ENCODE data around the gene PTPN22. TPM values are rescaled to one million over a fixed set of nuclear protein-coding genes. Genes with fewer than 3 reads are reported as not detected.

Gene PTPN22
- total RNA-seq, 2 experiments from 2014 or later = 54.0 to 56.0 TPM

GRCh38 chr1:113899111-113899510 is 27.6 kb upstream of the PTPN22 start:
- TF ChIP-seq CTCF (IDR thresholded peaks at IDR 0.05) = no peak
- Mint-ChIP-seq H3K9me3 (no peaks in the 10 kb centered on the region), H3K4me1 (ENCODE audit: low read depth) (peaks cover 51% of the 10 kb centered on the region), H3K27ac (no peak overlapping the region), H3K36me3 (ENCODE audit: low read depth) (peaks cover 79% of the 10 kb centered on the region), H3K4me3 (no peak overlapping the region), H3K27me3 (no peaks in the 10 kb centered on the region)
- ChIA-PET CTCF (interaction anchor here (0.5 to 1.5 kb wide), 3 partner anchors 9 to 369 kb away, joined by 3 to 4 read pairs (median 4); partner anchors contain the start of gene BCL2L15), POLR2A (interaction anchor here (0.6 to 1.4 kb wide), 3 partner anchors 10 to 29 kb away, joined by 3 read pairs; partner anchors contain the start of gene BCL2L15)
- DNase-seq (no peak), ATAC-seq (no peak)
- intact Hi-C loops (cut with micrococcal nuclease) = no loop called here

GRCh38 chr1:113898241-113898814 is 26.8 kb upstream of the PTPN22 start:
- Mint-ChIP-seq H3K4me1 (ENCODE audit: low read depth) (peaks cover 48% of the 10 kb centered on the region), H3K27ac (peak overlapping the region; percentile 68), H3K4me3 (no peak overlapping the region), H3K36me3 (ENCODE audit: low read depth) (peaks cover 73% of the 10 kb centered on the region), H3K9me3 (no peaks in the 10 kb centered on the region), H3K27me3 (no peaks in the 10 kb centered on the region)
- DNase-seq (no peak), ATAC-seq (peak; percentile 42)
- CTCF ChIA-PET = interaction anchor here (1.5 to 1.6 kb wide), 2 partner anchors 9 to 18 kb away, joined by 4 read pairs; no protein-coding TSS in a partner anchor
- intact Hi-C loops (cut with micrococcal nuclease) = no loop called here
- POLR2A ChIA-PET = interaction anchor here (0.9 kb wide), 1 partner anchor 10 kb away, joined by 3 read pairs; the partner anchor contains the start of gene BCL2L15
- TF ChIP-seq CTCF (IDR thresholded peaks at IDR 0.05) = no peak

GRCh38 chr1:113895961-113896360 is 24.4 kb upstream of the PTPN22 start:
- DNase-seq (no peak), ATAC-seq (no peak)
- TF ChIP-seq CTCF (IDR thresholded peaks at IDR 0.05) = no peak
- no peak overlapping the region for H3K4me3 Mint-ChIP-seq
- no peaks in the 10 kb centered on the region for H3K9me3 Mint-ChIP-seq
- intact Hi-C loops (cut with micrococcal nuclease) = no loop called here
- H3K36me3 Mint-ChIP-seq (ENCODE audit: low read depth) = peaks cover 50% of the 10 kb centered on the region
- peaks cover 24% of the 10 kb centered on the region for H3K4me1 Mint-ChIP-seq (ENCODE audit: low read depth)
- CTCF ChIA-PET = interaction anchor here (1.0 to 1.4 kb wide), 4 partner anchors 7 to 61 kb away, joined by 3 to 4 read pairs (median 4); partner anchors contain the start of gene AP4B1
- no peaks in the 10 kb centered on the region for H3K27me3 Mint-ChIP-seq
- H3K27ac Mint-ChIP-seq = no peak overlapping the region
- POLR2A ChIA-PET = interaction anchor here (1.3 kb wide), 2 partner anchors 8 to 33 kb away, joined by 4 to 6 read pairs; partner anchors contain the start of gene AP4B1

- ChIA-PET CTCF (interaction anchor here (1.2 to 1.4 kb wide), 2 partner anchors 9 to 60 kb away, joined by 4 read pairs; partner anchors contain the start of gene AP4B1), POLR2A (interaction anchor here (0.7 to 1.3 kb wide), 2 partner anchors 9 to 15 kb away, joined by 5 to 6 read pairs; partner anchors contain the start of gene AP4B1)
- H3K27me3 Mint-ChIP-seq = no peaks in the 10 kb centered on the region
- H3K27ac Mint-ChIP-seq = no peak overlapping the region
- DNase-seq (no peak), ATAC-seq (no peak)
- no peaks in the 10 kb centered on the region for H3K9me3 Mint-ChIP-seq
- H3K36me3 Mint-ChIP-seq (ENCODE audit: low read depth) = peaks cover 46% of the 10 kb centered on the region
- intact Hi-C loops (cut with micrococcal nuclease) = no loop called here
- peaks cover 23% of the 10 kb centered on the region for H3K4me1 Mint-ChIP-seq (ENCODE audit: low read depth)
- H3K4me3 Mint-ChIP-seq = no peak overlapping the region
- no peak for TF ChIP-seq CTCF (IDR thresholded peaks at IDR 0.05)
Measured at GRCh38 chr1:113895098-113895497, 23.6 kb upstream of the PTPN22 start.

GRCh38 chr1:113893267-113893666 is 21.8 kb upstream of the PTPN22 start:
- intact Hi-C loops (cut with micrococcal nuclease) = no loop called here
- ATAC-seq (no peak), DNase-seq (no peak)
- H3K9me3 Mint-ChIP-seq = no peaks in the 10 kb centered on the region
- H3K4me1 Mint-ChIP-seq (ENCODE audit: low read depth) = peaks cover 10% of the 10 kb centered on the region
- peaks cover 37% of the 10 kb centered on the region for H3K36me3 Mint-ChIP-seq (ENCODE audit: low read depth)
- no peak overlapping the region for H3K27ac Mint-ChIP-seq
- ChIA-PET POLR2A (interaction anchor here (1.1 to 1.4 kb wide), 2 partner anchors 11 to 32 kb away, joined by 3 to 5 read pairs; no protein-coding TSS in a partner anchor), CTCF (interaction anchor here (1.1 to 1.4 kb wide), 2 partner anchors 9 to 11 kb away, joined by 3 to 4 read pairs; no protein-coding TSS in a partner anchor)
- no peak for TF ChIP-seq CTCF (IDR thresholded peaks at IDR 0.05)
- H3K4me3 Mint-ChIP-seq = no peak overlapping the region
- H3K27me3 Mint-ChIP-seq = no peaks in the 10 kb centered on the region
